AG09309 (cell line): ENCODE measurements around the gene RPL29.

Source experiments
- DNase-seq: peaks from one replicate; pipeline ENCODE4 v3.0.0-alpha.2; 2010; ENCODE audit warnings: low read depth
- H3K4me3 ChIP-seq: 2 replicates; pipeline ENCODE4 v1.5.1; 2011; ENCODE audit warnings: mild to moderate bottlenecking, low read depth, low read length, moderate library complexity; ENCODE audit not compliant: control insufficient read depth
- TF ChIP-seq, protein P1 (sequence below): IDR thresholded peaks from 2 replicates; pipeline ENCODE4 v1.5.1; 2011; ENCODE audit warnings: mild to moderate bottlenecking, low read depth, low read length, inconsistent platforms; ENCODE audit not compliant: insufficient read depth, control insufficient read depth; ENCODE audit errors: missing control alignments

The RPL29 gene

DNA sequence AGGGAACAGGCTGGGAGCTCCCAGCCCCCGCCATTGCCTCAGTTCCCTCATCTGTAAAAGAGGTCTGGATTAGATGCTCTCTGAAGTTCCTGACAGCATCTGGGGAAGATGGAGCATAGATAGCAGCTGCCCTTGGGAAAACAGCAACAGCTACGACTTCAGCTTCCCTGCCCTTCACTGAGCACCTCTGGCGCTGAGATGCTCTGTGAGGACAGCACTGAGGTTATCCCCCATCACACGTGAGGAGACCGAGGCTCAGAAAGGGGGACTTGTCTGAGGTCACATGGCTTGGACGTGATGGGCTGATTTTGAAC, 11.1 kb upstream of the RPL29 start:
- DNase-seq, result no peak
- TF ChIP-seq, protein P1, sequence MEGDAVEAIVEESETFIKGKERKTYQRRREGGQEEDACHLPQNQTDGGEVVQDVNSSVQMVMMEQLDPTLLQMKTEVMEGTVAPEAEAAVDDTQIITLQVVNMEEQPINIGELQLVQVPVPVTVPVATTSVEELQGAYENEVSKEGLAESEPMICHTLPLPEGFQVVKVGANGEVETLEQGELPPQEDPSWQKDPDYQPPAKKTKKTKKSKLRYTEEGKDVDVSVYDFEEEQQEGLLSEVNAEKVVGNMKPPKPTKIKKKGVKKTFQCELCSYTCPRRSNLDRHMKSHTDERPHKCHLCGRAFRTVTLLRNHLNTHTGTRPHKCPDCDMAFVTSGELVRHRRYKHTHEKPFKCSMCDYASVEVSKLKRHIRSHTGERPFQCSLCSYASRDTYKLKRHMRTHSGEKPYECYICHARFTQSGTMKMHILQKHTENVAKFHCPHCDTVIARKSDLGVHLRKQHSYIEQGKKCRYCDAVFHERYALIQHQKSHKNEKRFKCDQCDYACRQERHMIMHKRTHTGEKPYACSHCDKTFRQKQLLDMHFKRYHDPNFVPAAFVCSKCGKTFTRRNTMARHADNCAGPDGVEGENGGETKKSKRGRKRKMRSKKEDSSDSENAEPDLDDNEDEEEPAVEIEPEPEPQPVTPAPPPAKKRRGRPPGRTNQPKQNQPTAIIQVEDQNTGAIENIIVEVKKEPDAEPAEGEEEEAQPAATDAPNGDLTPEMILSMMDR, result no peak
- no peak overlapping the region for H3K4me3 ChIP-seq

DNA sequence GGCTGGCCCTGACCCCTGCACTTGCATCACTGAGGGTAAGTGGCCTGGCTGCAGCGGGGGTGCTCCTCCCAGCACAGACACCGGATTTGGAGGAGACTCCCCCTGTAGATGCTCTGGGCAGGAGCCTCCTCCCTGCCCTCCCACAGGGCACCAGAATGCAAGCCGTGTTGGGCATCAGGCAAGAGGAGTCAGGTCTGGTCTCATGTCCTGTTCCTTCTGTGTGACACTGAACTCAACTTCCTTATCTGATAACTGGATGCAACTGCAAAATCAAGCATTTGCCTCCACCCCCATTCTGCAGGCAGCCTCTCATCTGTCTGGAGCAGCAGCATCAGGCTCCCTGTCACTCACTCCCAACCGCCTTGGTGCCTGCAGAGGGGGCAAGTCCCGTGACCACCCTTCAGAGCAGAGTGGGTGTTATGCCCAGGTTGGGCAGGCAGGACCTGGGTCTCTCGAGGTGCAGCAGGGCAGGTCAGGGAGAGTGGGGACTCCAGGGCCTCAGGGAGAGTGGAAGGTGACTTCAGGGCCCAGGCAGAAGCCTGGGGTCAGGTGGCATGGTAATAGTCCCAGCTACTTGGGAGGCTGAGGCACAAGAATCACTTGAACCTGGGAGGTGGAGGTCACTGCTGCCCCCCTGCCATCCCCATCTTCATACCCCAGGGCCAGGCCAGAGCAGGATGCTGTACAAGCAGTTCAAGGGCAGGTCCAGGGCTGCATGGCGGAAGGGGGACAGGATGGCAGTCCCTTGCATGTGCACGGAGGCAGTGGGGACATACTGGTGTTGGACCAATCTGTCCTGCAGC, 10.5 kb upstream of the RPL29 start:
- no peak overlapping the region for H3K4me3 ChIP-seq
- TF ChIP-seq, protein P1, result no peak
- no peak for DNase-seq

DNA sequence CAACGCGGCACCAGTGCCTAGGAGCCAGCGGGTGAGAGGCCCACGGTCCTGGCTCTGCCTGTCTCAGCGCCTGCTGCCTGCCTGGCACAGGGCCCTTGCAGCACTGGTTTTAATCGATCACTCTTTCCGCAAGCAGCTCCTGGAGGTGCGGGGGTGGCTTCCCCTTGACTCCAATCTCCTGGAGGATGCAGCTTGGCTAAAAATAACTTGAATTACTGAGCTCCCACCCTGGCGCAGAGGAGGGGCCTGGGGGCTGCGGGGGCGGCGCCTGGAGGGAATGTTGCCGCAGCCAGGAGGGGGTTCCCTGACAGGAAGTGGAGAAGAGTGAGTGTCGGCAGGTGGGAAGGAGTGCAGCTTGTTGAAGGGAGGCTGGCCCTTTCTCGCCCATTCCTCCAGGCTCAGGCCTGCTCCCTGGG, 9.9 kb upstream of the RPL29 start:
- TF ChIP-seq, protein P1, result no peak
- DNase-seq, result no peak
- H3K4me3 ChIP-seq, result no peak overlapping the region

DNA sequence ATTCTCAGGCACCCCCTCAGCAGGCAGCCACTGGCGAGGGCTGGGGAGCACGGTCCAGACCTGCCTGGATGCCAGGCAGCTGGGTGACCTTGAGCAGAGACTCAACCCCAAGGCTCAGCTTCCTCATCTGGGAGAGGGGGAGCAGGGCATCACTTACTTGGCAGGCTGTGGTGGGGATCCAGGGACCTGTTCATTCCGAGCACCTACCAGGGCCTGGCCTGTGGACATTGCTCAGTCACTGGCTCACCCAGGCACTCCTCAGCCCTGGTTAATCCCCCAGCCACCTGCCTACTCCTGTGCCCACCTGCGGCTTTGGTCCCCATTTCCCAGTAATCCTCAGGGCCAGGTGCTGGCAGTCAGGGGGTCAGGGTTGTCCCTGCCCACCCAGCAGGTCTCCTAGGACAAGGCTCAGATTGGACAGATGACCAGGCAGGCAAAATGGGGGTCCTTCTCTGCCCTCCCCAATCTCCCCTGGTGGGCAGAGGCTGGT, 9.3 kb upstream of the RPL29 start:
- DNase-seq, result no peak
- no peak overlapping the region for H3K4me3 ChIP-seq
- TF ChIP-seq, protein P1, result no peak

DNA sequence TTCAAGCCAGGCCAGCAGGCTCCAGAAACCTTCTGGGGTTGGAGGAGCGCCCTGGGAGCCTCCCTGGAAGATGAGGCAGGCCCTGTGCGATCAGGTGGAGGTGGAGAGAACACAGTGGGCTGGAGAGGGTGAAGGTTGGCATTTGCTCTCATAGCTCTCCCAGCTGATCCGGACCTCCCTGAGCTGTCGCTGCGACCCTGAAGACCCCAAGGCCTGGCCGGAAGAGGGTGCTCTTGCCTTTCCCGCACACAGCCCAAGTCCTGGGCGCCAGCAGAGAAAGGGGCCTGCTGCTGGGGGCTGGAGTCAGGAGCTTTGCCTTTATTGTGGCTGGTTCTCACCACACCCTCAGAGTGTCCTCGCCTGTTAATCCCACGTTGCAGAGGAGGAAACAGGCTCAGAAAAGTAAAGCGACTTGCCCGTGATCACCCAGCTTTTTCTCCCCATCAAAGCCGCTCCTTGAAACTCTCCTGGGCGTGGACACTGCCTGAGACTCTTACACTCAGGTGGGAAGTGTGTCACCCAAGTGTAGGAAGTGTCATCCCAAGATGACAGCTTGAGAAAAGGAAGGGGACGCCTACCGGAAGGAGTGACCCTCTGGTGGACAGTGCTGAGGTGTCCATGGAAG, 8.6 kb upstream of the RPL29 start:
- DNase-seq, result no peak
- TF ChIP-seq, protein P1, result peak; percentile 42
- H3K4me3 ChIP-seq, result no peak overlapping the region

DNA sequence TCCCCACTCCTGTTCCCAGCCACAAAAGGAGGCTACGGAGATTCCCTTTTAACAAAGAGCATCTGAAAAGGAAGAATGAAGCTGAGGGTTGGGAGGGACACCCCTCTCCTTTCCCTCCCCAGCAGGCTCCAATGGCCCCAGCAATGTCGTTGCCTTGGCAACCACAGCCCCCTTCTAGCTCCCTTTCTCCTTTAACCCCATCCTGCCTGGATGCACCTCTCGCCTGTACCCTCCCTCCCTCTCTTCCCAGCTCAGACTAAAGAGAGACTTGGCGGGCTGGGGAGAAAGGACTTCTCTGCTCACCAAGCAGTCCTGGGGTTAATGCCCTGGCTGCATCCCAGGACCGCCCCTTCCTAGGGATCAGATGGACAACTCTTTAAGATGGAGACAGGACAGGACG, 7.1 kb upstream of the RPL29 start:
- H3K4me3 ChIP-seq, result no peak overlapping the region
- TF ChIP-seq, protein P1, result no peak
- DNase-seq, result no peak
